ENCODE results near the gene KAT6B.
"Not testable (repeated sequence)": the region's sequence is repeated elsewhere in the genome, so short reads cannot be mapped to it uniquely, and the experiment has no call there.

The KAT6B gene

GRCh38 chr10:74862625-74863024, 36.2 kb downstream of the KAT6B start:
- DNase-seq (ENCODE audit: low read depth) = no peak

GRCh38 chr10:74863551-74863950, 37.2 kb downstream of the KAT6B start:
- no peak for DNase-seq (ENCODE audit: low read depth)

GRCh38 chr10:74867351-74867750, 41.0 kb downstream of the KAT6B start:
- no peak for DNase-seq (ENCODE audit: low read depth)

GRCh38 chr10:74868392-74868977, 42.1 kb downstream of the KAT6B start:
- no peak for DNase-seq (ENCODE audit: low read depth)

- DNase-seq (ENCODE audit: low read depth) = no peak
These were observed 43.2 kb downstream of the KAT6B start for GRCh38 chr10:74869635-74870034.

GRCh38 chr10:74870191-74870590, 43.8 kb downstream of the KAT6B start:
- DNase-seq (ENCODE audit: low read depth) = no peak

- no peak for DNase-seq (ENCODE audit: low read depth)
These were observed 45.4 kb downstream of the KAT6B start for GRCh38 chr10:74871595-74872382.

GRCh38 chr10:74873803-74874454, 47.5 kb downstream of the KAT6B start:
- no peak for DNase-seq (ENCODE audit: low read depth)

- no peak for DNase-seq (ENCODE audit: low read depth)
These were observed 48.2 kb downstream of the KAT6B start for GRCh38 chr10:74874649-74875048.

- no peak for DNase-seq (ENCODE audit: low read depth)
These were observed 48.7 kb downstream of the KAT6B start for GRCh38 chr10:74875068-74875467.

- DNase-seq (ENCODE audit: low read depth) = no peak
These were observed 49.6 kb downstream of the KAT6B start for GRCh38 chr10:74875966-74876365.

GRCh38 chr10:74877054-74877453, 50.7 kb downstream of the KAT6B start:
- not testable (repeated sequence) for DNase-seq (ENCODE audit: low read depth)

- no peak for DNase-seq (ENCODE audit: low read depth)
These were observed 51.5 kb downstream of the KAT6B start for GRCh38 chr10:74877898-74878297.

GRCh38 chr10:74880041-74880440, 53.6 kb downstream of the KAT6B start:
- no peak for DNase-seq (ENCODE audit: low read depth)

GRCh38 chr10:74881253-74881884, 55.0 kb downstream of the KAT6B start:
- no peak for DNase-seq (ENCODE audit: low read depth)

- DNase-seq (ENCODE audit: low read depth) = no peak
These were observed 56.0 kb downstream of the KAT6B start for GRCh38 chr10:74882427-74882826.

GRCh38 chr10:74882831-74883230, 56.4 kb downstream of the KAT6B start:
- DNase-seq (ENCODE audit: low read depth) = no peak

- DNase-seq (ENCODE audit: low read depth) = no peak
These were observed 57.0 kb downstream of the KAT6B start for GRCh38 chr10:74883428-74883827.

- DNase-seq (ENCODE audit: low read depth) = no peak
These were observed 61.3 kb downstream of the KAT6B start for GRCh38 chr10:74887614-74888284.

- no peak for DNase-seq (ENCODE audit: low read depth)
These were observed 62.7 kb downstream of the KAT6B start for GRCh38 chr10:74888962-74889661.

- no peak for DNase-seq (ENCODE audit: low read depth)
These were observed 63.2 kb downstream of the KAT6B start for GRCh38 chr10:74889662-74889998.

- DNase-seq (ENCODE audit: low read depth) = no peak
These were observed 64.1 kb downstream of the KAT6B start for GRCh38 chr10:74890460-74890859.
